ENCODE results near the gene OR2F2. TPM values are rescaled to one million over a fixed set of nuclear protein-coding genes. Genes with fewer than 3 reads are reported as not detected.

OR2F2 gene, protein sequence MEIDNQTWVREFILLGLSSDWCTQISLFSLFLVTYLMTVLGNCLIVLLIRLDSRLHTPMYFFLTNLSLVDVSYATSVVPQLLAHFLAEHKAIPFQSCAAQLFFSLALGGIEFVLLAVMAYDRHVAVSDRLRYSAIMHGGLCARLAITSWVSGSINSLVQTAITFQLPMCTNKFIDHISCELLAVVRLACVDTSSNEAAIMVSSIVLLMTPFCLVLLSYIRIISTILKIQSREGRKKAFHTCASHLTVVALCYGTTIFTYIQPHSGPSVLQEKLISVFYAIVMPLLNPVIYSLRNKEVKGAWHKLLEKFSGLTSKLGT
- not detected for polyA plus RNA-seq (2013, experiment 1 of 2)
- not detected for polyA plus RNA-seq (2013, experiment 2 of 2)

DNA sequence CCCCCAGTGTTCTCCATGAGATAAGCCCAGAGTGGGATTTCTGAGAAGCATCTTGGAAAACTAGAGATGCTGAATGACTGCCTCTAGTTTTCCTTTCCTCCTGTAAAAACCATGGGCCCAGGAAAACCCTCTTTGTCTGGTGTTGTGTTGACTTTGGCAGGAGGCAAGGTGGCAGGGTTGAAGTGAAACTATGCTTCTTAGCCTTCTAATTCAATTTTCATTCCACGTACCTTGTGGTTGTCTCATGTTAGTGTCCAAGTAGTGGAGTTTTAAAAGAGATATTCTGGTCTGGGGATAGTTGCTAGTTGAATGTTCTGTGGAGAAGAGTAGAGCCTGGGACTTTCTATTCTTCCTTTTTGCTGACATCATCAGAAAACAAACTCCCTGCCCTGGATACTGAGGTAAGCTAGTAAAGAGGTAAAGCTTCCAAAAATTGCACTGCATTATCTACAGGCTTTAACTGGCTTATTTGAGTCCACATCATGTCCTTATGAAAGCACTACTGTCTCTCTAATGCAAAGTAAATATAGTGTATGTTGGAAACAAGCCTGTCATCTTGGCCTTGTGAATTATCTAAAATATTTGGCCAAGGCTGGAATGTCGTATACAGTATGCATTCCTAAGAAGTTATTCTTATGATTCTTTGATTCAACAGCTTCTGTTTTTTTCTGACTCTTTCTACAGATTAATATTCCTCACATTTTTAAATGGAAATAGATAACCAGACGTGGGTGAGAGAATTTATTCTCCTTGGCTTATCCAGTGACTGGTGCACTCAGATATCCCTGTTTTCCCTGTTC, at the start of gene OR2F2:
Gene OR2F2 (plus strand): TSS at position 708 of the 800 bp plus-strand sequence. CDS start 0 bp downstream, at position 708.
- Histone ChIP-seq H3K4me2 (ENCODE audit: low read length, poor library complexity, severe bottlenecking) (no peak within 1 kb of the TSS), H3K14ac (ENCODE audit: low read length in 2 of 2) (no peak within 1 kb of the TSS), H2BK12ac (ENCODE audit: low read length in 2 of 2) (no peak within 1 kb of the TSS), H3K4me3 (ENCODE audit: insufficient read depth in 1 of 2, low read depth in 1 of 2, low read length in 2 of 2) (no peak within 1 kb of the TSS), H3K9ac (ENCODE audit: low read length) (no peak within 1 kb of the TSS), H4K91ac (ENCODE audit: low read length) (peak within 1 kb of the TSS; percentile 35), H3K4ac (ENCODE audit: low read depth in 1 of 2, low read length in 2 of 2) (no peak within 1 kb of the TSS), H2AFZ (ENCODE audit: low read depth, low read length) (no peak within 1 kb of the TSS), H2AK5ac (ENCODE audit: low read length, severe bottlenecking) (no peak within 1 kb of the TSS), H2BK5ac (ENCODE audit: low read depth, low read length, poor library complexity, severe bottlenecking) (no peak within 1 kb of the TSS), H4K8ac (ENCODE audit: low read length) (no peak within 1 kb of the TSS), H3K36me3 (ENCODE audit: control insufficient read depth in 1 of 2, insufficient read depth in 2 of 2, low read depth in 1 of 2, low read length in 2 of 2) (no peaks in the 10 kb centered on the region), H3K27me3 (ENCODE audit: control insufficient read depth in 1 of 2, insufficient read depth in 1 of 2, low read length in 2 of 2) (no peaks in the 10 kb centered on the region), H3K23ac (ENCODE audit: low read length in 2 of 2) (no peak within 1 kb of the TSS), H2BK15ac (ENCODE audit: low read depth, poor library complexity, severe bottlenecking) (no peak within 1 kb of the TSS), H2BK120ac (ENCODE audit: low read depth, low read length) (no peak within 1 kb of the TSS), H3K9me3 (ENCODE audit: control insufficient read depth, low read length) (no peaks in the 10 kb centered on the region), H3K27ac (ENCODE audit: low read length, poor library complexity, severe bottlenecking) (no peak within 1 kb of the TSS), H3K79me1 (replicated peaks; ENCODE audit: low read length, poor library complexity, severe bottlenecking) (no peaks in the 10 kb centered on the region), H3K18ac (ENCODE audit: low read depth in 1 of 2, low read length in 2 of 2) (no peak within 1 kb of the TSS), H3K4me1 (ENCODE audit: control insufficient read depth, insufficient read depth, low read depth, low read length) (peaks cover 3% of the 10 kb centered on the region)
- DNase-seq: peak; percentile 23
- 47% methylated on average over 1 of the region's 3 CpGs for WGBS

DNA sequence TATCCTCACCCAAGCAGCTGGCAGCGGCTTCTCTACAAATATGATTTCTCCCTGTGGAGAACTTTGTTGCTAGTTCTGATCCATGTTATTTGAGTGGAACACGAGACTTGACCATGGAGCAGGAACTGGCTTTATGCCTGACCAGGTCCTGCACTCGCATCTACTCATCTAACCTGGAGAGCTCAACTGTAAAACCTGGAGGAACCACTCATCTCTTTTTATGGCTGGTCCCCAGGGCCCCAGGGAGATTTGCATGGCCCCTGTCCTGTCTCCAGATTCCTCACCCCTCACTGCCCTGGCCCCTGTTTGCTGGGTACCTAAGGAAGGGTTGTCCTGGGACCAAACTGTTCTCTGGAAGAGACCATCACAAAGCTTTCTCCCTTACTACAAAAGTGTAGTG, 49.1 kb upstream of the OR2F2 start:
- Histone ChIP-seq H2AK5ac (ENCODE audit: low read length, severe bottlenecking) (no peak overlapping the region), H3K9me3 (ENCODE audit: control insufficient read depth, low read length) (peaks cover 8% of the 10 kb centered on the region), H2BK12ac (ENCODE audit: low read length in 2 of 2) (no peak overlapping the region), H3K4me3 (ENCODE audit: insufficient read depth in 1 of 2, low read depth in 1 of 2, low read length in 2 of 2) (no peak overlapping the region), H3K14ac (ENCODE audit: low read length in 2 of 2) (no peak overlapping the region), H2BK5ac (ENCODE audit: low read depth, low read length, poor library complexity, severe bottlenecking) (no peak overlapping the region), H3K79me1 (replicated peaks; ENCODE audit: low read length, poor library complexity, severe bottlenecking) (peaks cover 18% of the 10 kb centered on the region), H2AFZ (ENCODE audit: low read depth, low read length) (no peak overlapping the region), H2BK120ac (ENCODE audit: low read depth, low read length) (no peak overlapping the region), H4K8ac (ENCODE audit: low read length) (no peak overlapping the region), H3K27me3 (ENCODE audit: control insufficient read depth in 1 of 2, insufficient read depth in 1 of 2, low read length in 2 of 2) (no peaks in the 10 kb centered on the region), H3K9ac (ENCODE audit: low read length) (no peak overlapping the region), H3K27ac (ENCODE audit: low read length, poor library complexity, severe bottlenecking) (no peak overlapping the region), H3K18ac (ENCODE audit: low read depth in 1 of 2, low read length in 2 of 2) (no peak overlapping the region), H2BK15ac (ENCODE audit: low read depth, poor library complexity, severe bottlenecking) (no peak overlapping the region), H3K23ac (ENCODE audit: low read length in 2 of 2) (no peak overlapping the region), H3K4me1 (ENCODE audit: control insufficient read depth, insufficient read depth, low read depth, low read length) (peaks cover 3% of the 10 kb centered on the region), H3K4ac (ENCODE audit: low read depth in 1 of 2, low read length in 2 of 2) (no peak overlapping the region), H3K4me2 (ENCODE audit: low read length, poor library complexity, severe bottlenecking) (no peak overlapping the region), H4K91ac (ENCODE audit: low read length) (no peak overlapping the region), H3K36me3 (ENCODE audit: control insufficient read depth in 1 of 2, insufficient read depth in 2 of 2, low read depth in 1 of 2, low read length in 2 of 2) (peaks cover 0 to 3% of the 10 kb centered on the region in 2 experiments)
- no peak for DNase-seq
- 83% methylated on average over 3 of the region's 3 CpGs for WGBS

DNA sequence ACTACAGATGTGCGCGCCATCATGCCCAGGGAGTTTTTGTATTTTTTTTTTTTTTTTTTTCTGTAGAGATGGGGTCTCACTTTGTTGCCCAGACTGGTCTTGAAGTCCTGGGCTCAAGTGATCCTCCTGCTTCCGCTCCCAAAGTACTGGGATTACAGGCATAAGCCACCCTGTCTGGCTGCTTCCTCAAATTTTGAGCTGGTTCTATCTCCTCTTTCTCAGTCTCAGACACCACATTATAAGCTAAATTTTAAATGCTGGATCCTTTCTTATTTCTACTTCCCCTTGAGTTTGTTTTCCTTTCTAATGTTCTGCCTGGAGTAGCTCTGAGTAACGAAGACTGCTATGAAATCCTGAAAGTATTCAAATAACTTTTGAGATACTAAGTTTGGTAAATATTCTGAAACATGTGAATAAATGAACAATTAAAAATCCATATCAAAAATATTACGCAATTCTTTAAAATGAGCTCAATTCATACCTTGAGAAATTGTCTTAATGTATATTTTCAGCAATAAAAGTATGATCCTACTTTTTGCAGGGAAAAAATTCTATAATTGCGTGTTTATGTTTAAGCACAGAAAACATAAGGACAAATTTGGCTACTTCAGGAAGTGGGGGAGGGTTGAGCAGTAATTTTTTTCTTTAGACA, 48.1 kb upstream of the OR2F2 start:
- Histone ChIP-seq H3K23ac (ENCODE audit: low read length in 2 of 2) (no peak overlapping the region), H2BK15ac (ENCODE audit: low read depth, poor library complexity, severe bottlenecking) (no peak overlapping the region), H3K27ac (ENCODE audit: low read length, poor library complexity, severe bottlenecking) (no peak overlapping the region), H3K4me2 (ENCODE audit: low read length, poor library complexity, severe bottlenecking) (no peak overlapping the region), H2AFZ (ENCODE audit: low read depth, low read length) (no peak overlapping the region), H4K8ac (ENCODE audit: low read length) (no peak overlapping the region), H3K4me3 (ENCODE audit: insufficient read depth in 1 of 2, low read depth in 1 of 2, low read length in 2 of 2) (no peak overlapping the region), H3K27me3 (ENCODE audit: control insufficient read depth in 1 of 2, insufficient read depth in 1 of 2, low read length in 2 of 2) (no peaks in the 10 kb centered on the region), H4K91ac (ENCODE audit: low read length) (no peak overlapping the region), H3K4ac (ENCODE audit: low read depth in 1 of 2, low read length in 2 of 2) (no peak overlapping the region), H2BK12ac (ENCODE audit: low read length in 2 of 2) (no peak overlapping the region), H3K9me3 (ENCODE audit: control insufficient read depth, low read length) (peaks cover 8% of the 10 kb centered on the region), H2AK5ac (ENCODE audit: low read length, severe bottlenecking) (no peak overlapping the region), H2BK5ac (ENCODE audit: low read depth, low read length, poor library complexity, severe bottlenecking) (no peak overlapping the region), H3K4me1 (ENCODE audit: control insufficient read depth, insufficient read depth, low read depth, low read length) (peaks cover 2% of the 10 kb centered on the region), H3K18ac (ENCODE audit: low read depth in 1 of 2, low read length in 2 of 2) (no peak overlapping the region), H3K9ac (ENCODE audit: low read length) (no peak overlapping the region), H3K36me3 (ENCODE audit: control insufficient read depth in 1 of 2, insufficient read depth in 2 of 2, low read depth in 1 of 2, low read length in 2 of 2) (peaks cover 0 to 3% of the 10 kb centered on the region in 2 experiments), H2BK120ac (ENCODE audit: low read depth, low read length) (no peak overlapping the region), H3K79me1 (replicated peaks; ENCODE audit: low read length, poor library complexity, severe bottlenecking) (peaks cover 18% of the 10 kb centered on the region), H3K14ac (ENCODE audit: low read length in 2 of 2) (no peak overlapping the region)
- DNase-seq: no peak
- WGBS: 96% methylated on average over 2 of the region's 6 CpGs

DNA sequence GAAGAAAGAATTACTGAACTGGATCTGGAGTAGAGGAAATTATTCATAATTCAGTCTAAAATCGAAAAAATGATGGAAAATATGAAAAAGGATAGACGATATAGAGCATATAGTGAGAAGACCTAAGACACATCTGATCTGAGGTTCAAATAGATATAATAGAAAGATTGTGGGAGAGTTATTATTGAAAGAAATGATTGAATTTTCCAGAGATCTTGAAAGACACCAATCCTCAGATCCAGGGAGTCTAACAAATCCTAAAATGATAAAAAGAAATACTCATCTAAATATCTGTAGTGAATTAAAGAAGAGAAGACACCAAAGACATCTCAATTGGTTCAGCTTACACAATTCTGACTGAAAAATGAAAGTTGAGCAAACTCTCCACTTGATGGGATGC, 46.0 kb upstream of the OR2F2 start:
- H2AK5ac ChIP-seq (ENCODE audit: low read length, severe bottlenecking): no peak overlapping the region
- no peak overlapping the region for H2BK5ac ChIP-seq (ENCODE audit: low read depth, low read length, poor library complexity, severe bottlenecking)
- no peak overlapping the region for H2BK15ac ChIP-seq (ENCODE audit: low read depth, poor library complexity, severe bottlenecking)
- H3K4me2 ChIP-seq (ENCODE audit: low read length, poor library complexity, severe bottlenecking): no peak overlapping the region
- H3K9ac ChIP-seq (ENCODE audit: low read length): no peak overlapping the region
- 99% methylated on average over 2 of the region's 2 CpGs for WGBS
- H4K8ac ChIP-seq (ENCODE audit: low read length): no peak overlapping the region
- peaks cover 15% of the 10 kb centered on the region for H3K79me1 ChIP-seq (replicated peaks; ENCODE audit: low read length, poor library complexity, severe bottlenecking)
- no peak overlapping the region for H2BK12ac ChIP-seq (ENCODE audit: low read length in 2 of 2)
- no peaks in the 10 kb centered on the region for H3K27me3 ChIP-seq (ENCODE audit: control insufficient read depth in 1 of 2, insufficient read depth in 1 of 2, low read length in 2 of 2)
- H3K18ac ChIP-seq (ENCODE audit: low read depth in 1 of 2, low read length in 2 of 2): no peak overlapping the region
- no peak overlapping the region for H2AFZ ChIP-seq (ENCODE audit: low read depth, low read length)
- H3K14ac ChIP-seq (ENCODE audit: low read length in 2 of 2): no peak overlapping the region
- peaks cover 0 to 3% of the 10 kb centered on the region in 2 experiments for H3K36me3 ChIP-seq (ENCODE audit: control insufficient read depth in 1 of 2, insufficient read depth in 2 of 2, low read depth in 1 of 2, low read length in 2 of 2)
- no peak overlapping the region for H3K23ac ChIP-seq (ENCODE audit: low read length in 2 of 2)
- no peak for DNase-seq
- no peak overlapping the region for H3K4ac ChIP-seq (ENCODE audit: low read depth in 1 of 2, low read length in 2 of 2)
- H2BK120ac ChIP-seq (ENCODE audit: low read depth, low read length): no peak overlapping the region
- peaks cover 2% of the 10 kb centered on the region for H3K4me1 ChIP-seq (ENCODE audit: control insufficient read depth, insufficient read depth, low read depth, low read length)
- H3K9me3 ChIP-seq (ENCODE audit: control insufficient read depth, low read length): peaks cover 8% of the 10 kb centered on the region
- H3K27ac ChIP-seq (ENCODE audit: low read length, poor library complexity, severe bottlenecking): no peak overlapping the region
- H3K4me3 ChIP-seq (ENCODE audit: insufficient read depth in 1 of 2, low read depth in 1 of 2, low read length in 2 of 2): no peak overlapping the region
- no peak overlapping the region for H4K91ac ChIP-seq (ENCODE audit: low read length)
